Measurements from ENCODE around the gene USP3.
"Not testable (repeated sequence)": the region's sequence is repeated elsewhere in the genome, so short reads cannot be mapped to it uniquely, and the experiment has no call there.

USP3 gene

GRCh38 chr15:63513728-63514127, 9.3 kb downstream of the USP3 start:
- DNase-seq: no peak

DNA sequence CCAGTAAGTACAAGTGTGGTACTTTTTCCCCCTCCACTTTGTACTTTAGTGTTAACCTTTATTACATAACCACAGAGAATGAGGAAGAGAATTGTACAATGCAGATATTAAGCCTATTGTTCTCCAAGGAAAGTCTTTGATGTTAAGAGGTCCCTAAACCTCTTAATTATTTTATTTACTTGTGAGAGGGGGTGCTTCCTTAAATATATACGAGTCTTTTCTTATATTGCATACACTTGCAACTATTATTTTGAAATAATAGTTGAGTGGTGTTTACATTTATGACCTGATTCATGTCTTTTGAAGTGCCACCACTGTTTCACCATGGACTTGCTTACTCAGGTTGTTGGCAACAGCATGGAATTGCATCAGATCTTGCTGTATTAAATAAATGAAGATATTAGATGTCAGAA, 10.1 kb downstream of the USP3 start:
- no peak for DNase-seq

DNA sequence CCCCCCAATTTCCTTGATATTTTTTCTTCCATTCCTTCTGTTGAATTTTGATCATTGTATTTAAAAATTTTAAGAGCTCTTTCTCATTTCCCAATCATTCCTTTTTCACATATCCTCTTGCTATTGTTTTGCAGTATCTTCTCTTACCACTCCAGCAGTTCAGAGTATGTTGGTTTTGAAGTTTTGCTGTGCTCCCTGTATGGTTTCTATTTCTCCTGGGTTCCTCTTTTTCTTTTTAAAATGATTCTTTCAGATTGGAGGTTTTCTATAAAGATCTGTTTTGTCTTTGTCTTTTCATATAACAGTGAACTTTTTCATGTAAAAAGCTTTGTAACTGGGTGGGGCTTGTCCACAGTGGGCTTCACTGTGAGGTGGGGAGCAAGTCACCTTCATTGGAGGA, 12.8 kb downstream of the USP3 start:
- no peak for DNase-seq

DNA sequence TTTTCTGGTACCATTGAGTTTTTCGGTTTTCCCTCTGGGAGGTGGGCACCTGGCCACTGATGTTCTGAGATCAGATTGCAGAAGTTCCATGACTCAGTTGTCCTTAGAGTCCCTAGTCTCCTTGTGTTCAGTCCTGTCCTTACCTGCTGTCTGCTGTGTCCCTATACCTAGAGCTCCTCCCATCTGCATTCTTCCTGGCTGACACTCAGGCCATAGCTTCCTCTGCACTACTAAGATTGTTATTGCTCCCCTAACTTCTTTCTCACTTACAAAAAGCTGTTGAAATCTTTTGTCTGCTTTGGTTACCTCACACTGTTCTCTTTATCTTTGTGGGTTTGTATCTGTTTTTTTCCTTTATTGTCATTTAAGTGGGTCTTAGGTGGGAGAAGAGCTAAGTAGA, 13.2 kb downstream of the USP3 start:
- no peak for DNase-seq

DNA sequence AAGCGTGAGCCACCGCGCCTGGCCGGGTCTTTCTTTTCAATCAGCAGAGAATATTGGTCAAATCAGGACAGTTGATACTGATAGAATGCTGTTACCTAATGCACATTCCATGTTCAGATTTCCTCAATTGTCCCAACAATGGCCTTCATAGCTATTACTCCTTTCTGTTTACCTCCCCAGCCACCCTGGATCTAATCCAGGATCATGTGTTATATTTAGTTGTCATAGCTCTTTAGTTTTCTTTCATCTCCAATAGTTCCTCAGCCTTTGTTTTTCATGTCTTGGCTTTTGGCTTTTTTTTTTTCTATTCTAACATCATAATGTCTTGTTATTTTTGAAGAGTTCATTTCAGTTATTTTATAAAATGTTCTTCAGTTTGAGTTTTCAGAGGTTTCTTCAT, 14.6 kb downstream of the USP3 start:
- no peak for DNase-seq

GRCh38 chr15:63519548-63520178, 15.3 kb downstream of the USP3 start:
- no peak for DNase-seq

GRCh38 chr15:63520462-63520861, 16.1 kb downstream of the USP3 start:
- not testable (repeated sequence) for DNase-seq

- DNase-seq: no peak
These were observed 17.8 kb downstream of the USP3 start for GRCh38 chr15:63522225-63522578.

- DNase-seq: no peak
These were observed 19.1 kb downstream of the USP3 start for GRCh38 chr15:63523306-63523990.

DNA sequence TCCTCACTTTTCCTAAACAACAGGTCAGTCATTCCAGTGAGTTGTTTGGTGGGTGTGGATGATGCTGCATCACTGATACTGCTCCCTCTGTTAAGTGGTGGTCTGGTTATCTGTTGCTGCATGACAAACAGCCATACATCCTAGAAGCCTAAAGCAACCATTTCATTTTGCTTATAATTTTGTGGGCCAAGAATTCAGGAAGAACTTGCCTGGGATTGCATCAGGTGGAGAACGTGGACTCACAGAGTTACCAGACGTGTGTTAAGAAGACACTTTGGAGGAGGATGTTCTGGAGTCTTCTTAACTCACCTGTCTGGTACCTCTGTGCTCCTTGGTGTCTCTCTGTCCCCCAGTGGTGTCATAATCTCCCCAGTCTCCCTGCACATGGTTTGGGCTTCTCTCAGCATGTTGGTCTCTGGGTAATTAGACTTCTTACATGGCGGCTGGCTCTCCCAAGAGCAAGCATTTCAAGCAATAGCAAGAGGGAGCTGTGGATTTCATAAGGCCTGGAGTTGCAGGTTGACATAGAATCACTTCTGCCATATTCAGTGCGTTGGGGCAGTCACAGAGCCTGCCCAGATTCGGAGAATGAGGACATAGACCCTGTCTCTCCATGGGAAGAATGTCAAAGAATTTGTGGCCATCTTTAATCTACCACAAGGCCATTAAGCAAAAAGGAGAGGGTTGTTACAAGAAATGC, 20.1 kb downstream of the USP3 start:
- no peak for DNase-seq

- no peak for DNase-seq
These were observed 22.0 kb downstream of the USP3 start for GRCh38 chr15:63526401-63526800.

DNA sequence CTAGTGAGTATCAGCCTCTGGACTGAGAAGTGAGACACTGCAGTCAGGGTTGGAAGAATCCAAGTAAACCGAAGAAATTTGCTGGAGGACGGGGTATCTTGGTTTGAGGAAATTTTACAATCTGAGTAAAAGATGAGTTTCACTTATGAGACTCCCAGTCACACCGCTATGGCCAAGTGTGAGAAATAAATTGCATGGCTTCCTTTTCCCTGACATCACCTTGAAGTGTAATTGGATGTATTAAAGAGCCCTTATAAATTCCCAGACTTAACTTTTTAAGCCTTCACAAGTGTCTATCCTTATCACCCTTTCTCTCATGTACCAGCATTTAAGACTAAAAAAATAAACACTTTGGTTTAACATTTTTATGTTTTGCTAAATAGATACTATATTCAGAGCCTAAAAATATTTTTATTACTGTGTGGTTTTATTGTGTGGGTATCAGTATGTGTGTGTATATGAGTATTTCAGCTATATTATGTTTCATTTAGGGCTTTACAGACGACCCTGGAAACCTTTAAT, 23.8 kb downstream of the USP3 start:
- DNase-seq: no peak

DNA sequence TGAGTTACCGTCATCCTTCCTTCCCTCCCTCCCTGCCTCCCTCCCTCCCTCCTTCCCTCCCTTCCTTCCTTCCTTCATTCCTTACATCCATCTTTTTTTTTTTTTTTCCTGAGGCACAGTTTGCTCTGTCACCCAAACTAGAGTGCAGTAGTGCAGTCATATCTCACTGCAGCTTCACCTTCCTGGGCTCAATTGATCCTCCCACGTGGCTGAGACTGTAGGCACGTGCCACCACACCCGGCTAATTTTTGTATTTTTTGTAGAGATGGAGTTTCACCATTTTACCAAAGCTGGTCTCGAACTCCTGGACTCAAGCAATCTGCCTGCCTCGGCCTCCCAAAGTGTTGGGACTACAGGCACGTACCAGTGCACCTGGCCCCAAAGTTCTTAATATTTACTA, 25.8 kb downstream of the USP3 start:
- no peak for DNase-seq

GRCh38 chr15:63530752-63531299, 26.4 kb downstream of the USP3 start:
- DNase-seq: no peak

DNA sequence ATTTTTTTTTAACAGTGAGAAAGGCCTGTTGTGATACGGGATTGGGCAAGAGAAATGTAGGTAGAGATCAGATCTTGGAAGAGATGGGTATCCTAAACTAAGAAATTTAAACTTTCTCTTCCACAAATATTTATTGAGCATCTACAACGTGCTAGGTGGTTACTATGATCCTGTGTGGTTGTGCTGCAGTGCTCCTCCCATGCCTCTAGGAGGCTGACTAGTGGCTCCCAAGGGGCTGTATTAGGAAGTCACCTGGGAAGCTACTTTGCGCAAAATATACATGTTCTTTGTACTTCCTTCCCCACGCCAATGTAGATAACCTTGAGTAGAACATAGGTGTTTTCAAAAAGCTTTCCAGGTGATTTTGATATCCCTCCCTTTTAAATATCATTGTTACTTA, 27.2 kb downstream of the USP3 start:
- DNase-seq: no peak

DNA sequence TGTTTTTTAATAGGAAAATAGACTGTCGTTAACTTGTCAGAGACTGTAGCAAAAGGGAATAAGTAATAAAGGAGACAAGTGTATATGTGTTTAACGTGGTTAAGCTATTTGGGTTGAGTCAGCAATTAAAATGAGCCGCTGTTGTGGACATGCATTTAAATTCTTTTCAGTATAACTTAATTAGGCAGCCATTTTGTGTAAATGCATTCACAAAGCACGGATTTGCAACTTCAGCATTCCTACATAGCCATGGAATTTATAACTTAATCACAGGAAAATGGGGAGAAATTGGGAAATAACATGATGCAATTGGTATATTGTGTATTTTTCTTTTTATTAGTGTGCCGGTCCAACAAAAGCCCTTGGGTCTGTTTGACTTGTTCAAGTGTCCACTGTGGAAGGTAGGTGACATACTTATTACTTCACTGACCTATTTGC, 27.9 kb downstream of the USP3 start:
- no peak for DNase-seq

DNA sequence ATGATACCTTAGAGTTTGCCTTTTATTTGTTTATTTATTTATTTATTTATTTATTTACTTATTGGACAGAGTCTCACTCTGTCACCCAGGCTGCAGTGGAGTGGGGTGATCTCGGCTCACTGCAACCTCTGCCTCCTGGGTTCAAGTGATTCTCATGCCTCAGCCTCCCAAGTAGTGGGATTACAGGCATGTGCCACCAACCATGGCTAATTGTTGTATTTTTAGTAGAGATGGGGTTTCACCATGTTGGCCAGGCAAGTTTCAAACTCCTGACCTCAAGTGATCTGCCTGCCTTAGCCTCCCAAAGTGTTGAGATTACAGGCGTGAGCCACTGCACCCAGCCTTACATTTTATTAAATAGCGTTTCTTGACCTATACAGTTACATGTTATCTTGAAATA, 30.5 kb downstream of the USP3 start:
- DNase-seq: not testable (repeated sequence)

- no peak for DNase-seq
These were observed 31.3 kb downstream of the USP3 start for GRCh38 chr15:63535689-63536088.

- no peak for DNase-seq
These were observed 34.5 kb downstream of the USP3 start for GRCh38 chr15:63538876-63539275.

- DNase-seq: no peak
These were observed 35.1 kb downstream of the USP3 start for GRCh38 chr15:63539521-63539920.

DNA sequence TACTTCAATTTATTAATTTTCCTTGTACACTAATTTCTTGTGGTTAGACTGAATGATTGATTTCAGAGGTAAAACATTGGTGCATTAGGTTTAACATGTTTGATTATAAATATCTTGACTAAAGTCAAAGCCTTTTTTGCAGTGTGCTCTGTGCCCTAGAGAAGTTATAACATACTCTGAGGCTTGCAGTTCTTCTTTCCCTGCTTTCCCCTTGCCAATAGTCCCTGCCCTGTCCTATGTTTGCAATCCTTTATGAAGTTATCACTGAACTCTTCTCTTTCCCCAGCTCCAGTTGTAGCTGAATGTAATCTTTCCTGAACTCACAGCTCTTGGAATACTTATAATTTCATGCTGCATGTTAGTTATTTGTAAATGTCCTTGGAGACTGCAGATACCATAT, 35.6 kb downstream of the USP3 start:
- DNase-seq: no peak

DNA sequence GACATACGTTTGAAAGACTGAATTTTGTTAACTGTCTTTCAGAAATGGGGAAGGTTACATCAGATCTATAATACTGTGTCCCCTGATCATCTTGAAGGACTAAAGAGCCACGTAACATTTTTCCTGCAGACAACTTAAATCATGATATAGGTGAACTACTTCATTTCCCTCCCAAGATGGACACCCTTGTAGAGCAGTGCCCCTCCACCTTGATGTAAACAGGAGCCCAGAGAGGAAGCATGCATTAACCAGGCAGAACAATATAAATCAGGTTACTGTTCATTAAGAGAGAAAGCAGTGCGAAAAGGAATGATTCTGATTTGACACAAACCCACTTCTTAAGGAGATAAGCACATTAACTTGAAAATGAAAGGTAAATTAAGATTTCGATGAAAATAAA, 36.1 kb downstream of the USP3 start:
- DNase-seq: no peak

- no peak for DNase-seq
These were observed 40.0 kb downstream of the USP3 start for GRCh38 chr15:63544258-63545026.
